CD4-positive, alpha-beta T cell (primary cell): ENCODE measurements around the gene LRRC49. TPM values are rescaled to one million over a fixed set of nuclear protein-coding genes. Genes with fewer than 3 reads are reported as not detected.

Experiments used
- ATAC-seq: fragments of 200-7000 bp; cut with Tn5 transposase; one replicate; pipeline ENCODE4 v1.10.0; 2022; ENCODE audit warnings: mild to moderate bottlenecking; ENCODE audit not compliant: poor library complexity
- CTCF ChIA-PET: fragments of 350-600 bp; sonication (Branson Sonifier 250); formaldehyde crosslinking; loops from one replicate; lab custom pipeline; 2021; ENCODE audit warnings: antibody characterized with exemption, inconsistent platforms; lab: Charles Lee
- POLR2A ChIA-PET: fragments of 350-600 bp; sonication (Branson Sonifier 250); formaldehyde crosslinking; loops from one replicate; lab custom pipeline; 2021; ENCODE audit warnings: antibody characterized with exemption, inconsistent platforms; lab: Charles Lee
- DNase-seq, 14 experiments: peaks; one replicate each; pipeline ENCODE4 v3.0.0-alpha.2; 2013 to 2020; ENCODE audit warnings: mixed read lengths in 2 of 14
- H3K27ac ChIP-seq, 2 donors: one replicate each; pipeline versions ENCODE4 v1.5.1 to v1.7.0; 2013; ENCODE audit warnings: low read length in 2 of 2, low read depth in 1 of 2, mild to moderate bottlenecking in 1 of 2
- H3K27me3 ChIP-seq, 2 experiments: 1 replicate in 1 of 2; 2 replicates in 1 of 2; pipeline versions ENCODE4 v1.6.1 to v1.7.0; 2013; ENCODE audit warnings: low read length in 2 of 2, control low read depth in 1 of 2, mild to moderate bottlenecking in 1 of 2, moderate library complexity in 1 of 2; ENCODE audit not compliant: insufficient read depth in 2 of 2, control insufficient read depth in 1 of 2
- H3K36me3 ChIP-seq: one replicate; pipeline ENCODE4 v1.6.1; 2013; ENCODE audit warnings: low read length, control low read depth; ENCODE audit not compliant: insufficient read depth
- H3K4me1 ChIP-seq: one replicate; pipeline ENCODE4 v1.6.1; 2013; ENCODE audit warnings: low read length, control low read depth; ENCODE audit not compliant: insufficient read depth
- H3K4me3 ChIP-seq: one replicate; pipeline ENCODE4 v1.5.1; 2013; ENCODE audit warnings: mild to moderate bottlenecking, low read length, moderate library complexity
- H3K9me3 ChIP-seq, 2 experiments: 1 replicate in 1 of 2; 2 replicates in 1 of 2; pipeline versions ENCODE4 v1.6.1 to v1.7.0; 2013; ENCODE audit warnings: low read length in 2 of 2, mild to moderate bottlenecking in 2 of 2, control low read depth in 1 of 2, moderate library complexity in 1 of 2; ENCODE audit not compliant: control insufficient read depth in 1 of 2, insufficient read depth in 1 of 2
- H3K27ac Mint-ChIP-seq: one replicate; pipeline ENCODE4 v1.8.0; 2020; ENCODE audit warnings: mixed read lengths
- H3K27me3 Mint-ChIP-seq: one replicate; pipeline ENCODE4 v1.8.0; 2021; ENCODE audit warnings: mixed read lengths
- H3K36me3 Mint-ChIP-seq: one replicate; pipeline ENCODE4 v1.8.0; 2021; ENCODE audit warnings: low read depth, mixed read lengths
- H3K4me1 Mint-ChIP-seq: one replicate; pipeline ENCODE4 v1.8.0; 2021; ENCODE audit warnings: low read depth, mixed read lengths
- H3K4me3 Mint-ChIP-seq: one replicate; pipeline ENCODE4 v1.8.0; 2020; ENCODE audit warnings: mild to moderate bottlenecking, mixed read lengths
- H3K9me3 Mint-ChIP-seq: one replicate; pipeline ENCODE4 v1.8.0; 2020; ENCODE audit warnings: mixed read lengths
- intact Hi-C, 2 experiments: fragments of 100-400 bp; cut with DNase I in 1 of 2; cut with micrococcal nuclease in 1 of 2; formaldehyde crosslinking; loops; one replicate each; pipeline versions ENCODE4 v1.15.1 to v1.9.0; 2023 to 2025; cut with DNase I, micrococcal nuclease
- total RNA-seq, 174 experiments: library from RNA in 2 of 174; stranded (reverse) in 2 of 174; gene quantifications; one replicate each; pipeline ENCODE4 v1.2.3 and lab custom pipeline; 2021 to 2026
- TF ChIP-seq, protein P1 (sequence below): fragments of 200-600 bp; IDR thresholded peaks from one replicate; pipeline ENCODE4 v1.8.0; 2022; ENCODE audit warnings: antibody characterized with exemption, mild to moderate bottlenecking

LRRC49 gene
- total RNA-seq, 2 experiments from 2014 or later, result 0.39 to 0.49 TPM

GRCh38 chr15:71084264-71084663 lies 191.6 kb downstream of the LRRC49 start:
- Mint-ChIP-seq H3K4me1 (no peaks in the 10 kb centered on the region), H3K27me3 (peaks cover 85% of the 10 kb centered on the region), H3K36me3 (no peaks in the 10 kb centered on the region), H3K9me3 (peaks cover 2% of the 10 kb centered on the region), H3K4me3 (no peak overlapping the region), H3K27ac (no peak overlapping the region)
- ATAC-seq (no peak), DNase-seq (no peak)
- Histone ChIP-seq H3K27ac (no peak overlapping the region), H3K36me3 (no peaks in the 10 kb centered on the region), H3K4me3 (no peak overlapping the region), H3K9me3 (no peaks in the 10 kb centered on the region), H3K4me1 (no peaks in the 10 kb centered on the region), H3K27me3 (peaks cover 5 to 10% of the 10 kb centered on the region in 2 experiments)
- POLR2A ChIA-PET, result no interaction called here
- CTCF ChIA-PET, result no interaction called here
- TF ChIP-seq, protein P1, sequence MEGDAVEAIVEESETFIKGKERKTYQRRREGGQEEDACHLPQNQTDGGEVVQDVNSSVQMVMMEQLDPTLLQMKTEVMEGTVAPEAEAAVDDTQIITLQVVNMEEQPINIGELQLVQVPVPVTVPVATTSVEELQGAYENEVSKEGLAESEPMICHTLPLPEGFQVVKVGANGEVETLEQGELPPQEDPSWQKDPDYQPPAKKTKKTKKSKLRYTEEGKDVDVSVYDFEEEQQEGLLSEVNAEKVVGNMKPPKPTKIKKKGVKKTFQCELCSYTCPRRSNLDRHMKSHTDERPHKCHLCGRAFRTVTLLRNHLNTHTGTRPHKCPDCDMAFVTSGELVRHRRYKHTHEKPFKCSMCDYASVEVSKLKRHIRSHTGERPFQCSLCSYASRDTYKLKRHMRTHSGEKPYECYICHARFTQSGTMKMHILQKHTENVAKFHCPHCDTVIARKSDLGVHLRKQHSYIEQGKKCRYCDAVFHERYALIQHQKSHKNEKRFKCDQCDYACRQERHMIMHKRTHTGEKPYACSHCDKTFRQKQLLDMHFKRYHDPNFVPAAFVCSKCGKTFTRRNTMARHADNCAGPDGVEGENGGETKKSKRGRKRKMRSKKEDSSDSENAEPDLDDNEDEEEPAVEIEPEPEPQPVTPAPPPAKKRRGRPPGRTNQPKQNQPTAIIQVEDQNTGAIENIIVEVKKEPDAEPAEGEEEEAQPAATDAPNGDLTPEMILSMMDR, result no peak
- intact Hi-C loops, result no loop called here

- ATAC-seq (no peak), DNase-seq (no peak)
- Histone ChIP-seq H3K27ac (no peak overlapping the region), H3K9me3 (no peaks in the 10 kb centered on the region), H3K4me1 (no peaks in the 10 kb centered on the region), H3K4me3 (no peak overlapping the region), H3K27me3 (peaks cover 9 to 10% of the 10 kb centered on the region in 2 experiments), H3K36me3 (no peaks in the 10 kb centered on the region)
- no peak overlapping the region for H3K4me3 Mint-ChIP-seq
- H3K36me3 Mint-ChIP-seq, result no peaks in the 10 kb centered on the region
- CTCF ChIA-PET, result no interaction called here
- no peak overlapping the region for H3K27ac Mint-ChIP-seq
- intact Hi-C loops, result no loop called here
- POLR2A ChIA-PET, result no interaction called here
- H3K9me3 Mint-ChIP-seq, result peaks cover 2% of the 10 kb centered on the region
- peaks cover 81% of the 10 kb centered on the region for H3K27me3 Mint-ChIP-seq
- no peaks in the 10 kb centered on the region for H3K4me1 Mint-ChIP-seq
- TF ChIP-seq, protein P1, result no peak
Measured at GRCh38 chr15:71085809-71086208, 193.2 kb downstream of the LRRC49 start.

DNA sequence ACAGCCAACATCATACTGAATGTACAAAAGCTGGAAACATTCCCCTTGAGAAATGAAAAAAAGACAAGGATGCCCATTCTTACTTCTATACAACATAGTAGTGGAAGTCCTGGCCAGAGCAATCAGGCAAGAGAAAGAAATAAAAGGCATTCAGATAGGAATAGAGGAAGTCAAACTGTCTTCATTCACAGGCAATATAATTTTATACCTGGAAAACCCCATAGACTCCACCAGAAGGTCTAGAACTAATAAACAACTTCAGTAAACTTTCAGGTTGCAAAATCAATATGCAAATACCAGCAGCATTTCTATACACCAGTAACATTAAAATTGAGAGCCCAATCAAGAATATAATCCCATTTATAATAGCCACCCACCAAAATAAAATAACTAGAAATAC lies 195.5 kb downstream of the LRRC49 start:
- no peaks in the 10 kb centered on the region for H3K36me3 ChIP-seq
- intact Hi-C loops, result no loop called here
- DNase-seq (no peak), ATAC-seq (no peak)
- H3K27ac Mint-ChIP-seq, result no peak overlapping the region
- H3K36me3 Mint-ChIP-seq, result no peaks in the 10 kb centered on the region
- peaks cover 69% of the 10 kb centered on the region for H3K27me3 Mint-ChIP-seq
- no peak overlapping the region for H3K4me3 Mint-ChIP-seq
- no peaks in the 10 kb centered on the region for H3K9me3 ChIP-seq
- no peak overlapping the region for H3K27ac ChIP-seq
- no peak overlapping the region for H3K4me3 ChIP-seq
- ChIA-PET CTCF (no interaction called here), POLR2A (no interaction called here)
- no peaks in the 10 kb centered on the region for H3K4me1 Mint-ChIP-seq
- H3K4me1 ChIP-seq, result no peaks in the 10 kb centered on the region
- peaks cover 2% of the 10 kb centered on the region for H3K9me3 Mint-ChIP-seq
- TF ChIP-seq, protein P1, result no peak
- peaks cover 11 to 13% of the 10 kb centered on the region in 2 experiments for H3K27me3 ChIP-seq
